ENCODE measurements around the gene BRIX1. TPM values are rescaled to one million over a fixed set of nuclear protein-coding genes. Genes with fewer than 3 reads are reported as not detected.

The BRIX1 gene
- total RNA-seq, 1 experiment from 2014 or later = 77.0 TPM

- Mint-ChIP-seq H3K36me3 (ENCODE audit: insufficient read depth in 1 of 3, low read depth in 3 of 3) (peaks cover 7 to 18% (median 13%) of the 10 kb centered on the region in 3 experiments), H3K4me1 (no peaks in the 10 kb centered on the region)
- H4K8ac ChIP-seq (replicated peaks; ENCODE audit: insufficient read length, low read depth, low read length) = no peak overlapping the region
Measured at GRCh38 chr5:34967540-34967939, 52.0 kb downstream of the BRIX1 start.

More at GRCh38 chr5:34967540-34967939, 52.0 kb downstream of the BRIX1 start:
- Histone ChIP-seq H3K4me2 (ENCODE audit: insufficient read depth, insufficient read length, low read length) (no peak overlapping the region), H2AK5ac (ENCODE audit: insufficient read length, low read length) (no peak overlapping the region), H3K9ac (ENCODE audit: extremely low read depth, insufficient read length, low read length) (no peak overlapping the region), H2BK120ac (ENCODE audit: low read depth, low read length, poor library complexity, severe bottlenecking) (no peak overlapping the region), H3K4me1 (ENCODE audit: insufficient read depth, low read length) (no peaks in the 10 kb centered on the region), H3K18ac (ENCODE audit: insufficient read length, low read depth, low read length) (no peak overlapping the region), H2BK20ac (ENCODE audit: low read depth, low read length, poor library complexity, severe bottlenecking) (no peak overlapping the region), H4K20me1 (ENCODE audit: control insufficient read depth, insufficient read depth, insufficient read length) (no peaks in the 10 kb centered on the region), H3K56ac (ENCODE audit: insufficient read length, low read depth, low read length) (no peak overlapping the region), H3K27me3 (ENCODE audit: insufficient read depth, low read length) (no peaks in the 10 kb centered on the region), H4K5ac (ENCODE audit: insufficient read length, low read depth, low read length) (no peak overlapping the region), H4K91ac (ENCODE audit: insufficient read length, low read depth, low read length) (no peak overlapping the region), H2BK5ac (ENCODE audit: insufficient read length, low read length) (no peak overlapping the region), H3K79me1 (ENCODE audit: insufficient read depth, low read depth, low read length, poor library complexity, severe bottlenecking) (no peaks in the 10 kb centered on the region), H3K79me2 (ENCODE audit: insufficient read depth, low read length) (no peaks in the 10 kb centered on the region), H3K4ac (ENCODE audit: low read depth, low read length) (no peak overlapping the region), H2AFZ (ENCODE audit: low read length) (no peak overlapping the region), H3K9me3 (ENCODE audit: control insufficient read depth, low read depth, low read length) (no peaks in the 10 kb centered on the region), H2BK12ac (ENCODE audit: insufficient read length, low read depth, low read length) (no peak overlapping the region), H3T11ph (ENCODE audit: low read length) (no peak overlapping the region), H3K27ac (ENCODE audit: insufficient read length, low read depth, low read length) (no peak overlapping the region), H3K23me2 (ENCODE audit: insufficient read length, low read depth, low read length, poor library complexity, severe bottlenecking) (no peaks in the 10 kb centered on the region), H3K14ac (ENCODE audit: insufficient read depth, low read length) (no peak overlapping the region), H2BK15ac (ENCODE audit: low read depth, low read length) (no peak overlapping the region), H3K23ac (ENCODE audit: insufficient read length, low read depth, low read length) (no peak overlapping the region)
- WGBS (ENCODE audit: extremely low coverage, insufficient read length, low lambda C conversion rate) = no CpG with 5 or more reads among the region's 4 CpGs
- no peak for TF ChIP-seq CTCF (conservative IDR thresholded peaks at IDR 0.05)
- Mint-ChIP-seq H3K27me3 (ENCODE audit: low read depth) (no peaks in the 10 kb centered on the region; the same call in 1 of the 2 replicates), H3K9me3 (peaks cover 12 to 15% of the 10 kb centered on the region in 2 experiments), H3K4me3 (no peak overlapping the region), H3K27ac (no peak overlapping the region)
- no peak for DNase-seq
